Rectal smooth muscle tissue (tissue), 1 donor: ENCODE data around the gene POM121L12.

Experiments used
- H3K27ac ChIP-seq: one replicate; pipeline ENCODE4 v1.7.0; 2013; ENCODE audit warnings: low read depth, low read length, inconsistent platforms
- H3K27me3 ChIP-seq: one replicate; pipeline ENCODE4 v1.7.0; 2013; ENCODE audit warnings: low read length; ENCODE audit not compliant: control insufficient read depth, insufficient read depth
- H3K36me3 ChIP-seq: one replicate; pipeline ENCODE4 v1.7.0; 2013; ENCODE audit warnings: low read length; ENCODE audit not compliant: control insufficient read depth, insufficient read depth
- H3K4me1 ChIP-seq: one replicate; pipeline ENCODE4 v1.7.0; 2013; ENCODE audit warnings: low read length; ENCODE audit not compliant: control insufficient read depth, insufficient read depth
- H3K4me3 ChIP-seq: one replicate; pipeline ENCODE4 v1.7.0; 2013; ENCODE audit warnings: low read length
- H3K9ac ChIP-seq: one replicate; pipeline ENCODE4 v1.7.0; 2013; ENCODE audit warnings: low read length

POM121L12 gene

DNA sequence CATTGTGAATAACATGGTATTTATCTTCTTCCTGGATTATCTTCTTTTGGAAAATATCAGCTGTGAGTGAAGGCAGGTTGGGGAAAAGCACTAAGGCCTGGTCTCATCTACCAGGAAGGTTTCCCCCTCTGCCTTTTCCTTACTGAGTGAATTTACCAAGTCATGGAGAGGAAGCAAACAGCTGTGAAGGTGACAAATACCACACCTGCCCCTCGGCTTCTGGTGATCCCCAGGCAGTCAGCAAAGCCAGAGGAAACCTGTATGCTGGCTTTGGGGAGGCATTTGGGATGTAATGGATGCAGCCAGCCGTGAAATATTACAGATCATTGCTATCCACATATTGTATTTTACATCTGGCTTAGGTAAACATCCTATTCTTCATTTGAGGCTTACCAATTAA is 24.2 kb downstream of the POM121L12 start:
- no peak overlapping the region for H3K9ac ChIP-seq
- H3K36me3 ChIP-seq = no peaks in the 10 kb centered on the region
- no peak overlapping the region for H3K27ac ChIP-seq
- H3K4me1 ChIP-seq = no peaks in the 10 kb centered on the region
- no peaks in the 10 kb centered on the region for H3K27me3 ChIP-seq
- no peak overlapping the region for H3K4me3 ChIP-seq

DNA sequence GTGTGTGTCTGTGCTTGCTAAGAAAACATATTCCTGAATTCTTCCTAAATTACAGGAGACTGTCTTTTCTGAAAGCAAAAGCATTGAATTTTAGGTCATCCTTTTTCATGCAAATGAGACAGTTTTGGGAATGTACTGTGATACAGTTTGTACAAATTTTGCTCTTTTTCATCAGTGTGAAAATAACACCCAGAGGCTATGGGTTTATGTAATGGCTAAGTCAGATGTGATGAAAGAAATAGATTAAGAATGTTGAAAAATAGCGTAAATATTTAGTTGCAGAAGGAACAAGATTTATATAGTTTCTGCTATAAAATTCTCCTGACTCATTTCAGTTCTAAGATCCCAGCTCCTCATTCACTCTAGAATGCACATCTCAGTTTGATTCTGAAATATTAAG is 24.6 kb downstream of the POM121L12 start:
- Histone ChIP-seq H3K36me3 (no peaks in the 10 kb centered on the region), H3K27me3 (no peaks in the 10 kb centered on the region), H3K4me3 (no peak overlapping the region), H3K4me1 (no peaks in the 10 kb centered on the region), H3K27ac (no peak overlapping the region), H3K9ac (no peak overlapping the region)

DNA sequence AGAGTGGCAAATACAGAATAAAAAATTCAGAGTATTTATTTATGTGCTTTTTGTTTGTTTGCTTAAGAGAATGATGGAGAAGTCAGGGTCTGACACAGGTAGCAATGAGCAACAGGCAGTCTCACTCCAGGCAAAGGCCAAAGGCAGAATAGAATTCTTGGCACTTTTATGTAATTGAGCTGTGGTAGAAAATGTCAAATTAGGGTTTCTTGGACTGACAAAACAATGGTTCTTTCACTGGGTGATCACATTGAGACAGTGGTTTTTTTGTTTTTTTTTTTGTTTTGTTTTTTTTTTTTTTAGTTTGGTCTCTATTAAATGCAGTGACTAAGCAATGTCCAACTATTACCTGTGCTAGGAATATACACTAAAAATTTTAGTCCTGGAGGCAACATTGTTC is 27.4 kb downstream of the POM121L12 start:
- Histone ChIP-seq H3K4me1 (no peaks in the 10 kb centered on the region), H3K27ac (no peak overlapping the region), H3K27me3 (no peaks in the 10 kb centered on the region), H3K4me3 (no peak overlapping the region), H3K36me3 (no peaks in the 10 kb centered on the region), H3K9ac (no peak overlapping the region)

DNA sequence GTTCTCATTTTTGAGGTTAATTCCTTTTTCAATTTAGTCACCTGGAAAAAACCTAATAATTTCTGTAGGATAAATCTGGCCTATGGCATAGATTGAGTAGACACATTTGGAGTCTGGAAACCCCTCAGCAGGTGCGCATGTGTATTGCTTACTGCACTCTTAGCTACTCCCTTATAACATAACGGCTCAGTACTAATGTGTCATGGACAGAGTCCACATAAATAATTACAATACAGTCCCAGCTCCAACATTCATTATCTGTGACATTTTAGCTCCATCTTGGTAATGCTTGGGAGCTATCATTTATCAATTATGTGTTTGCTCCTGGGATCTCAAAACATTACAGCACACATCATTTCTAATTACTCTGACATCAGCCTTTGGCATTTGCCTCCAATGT is 33.2 kb downstream of the POM121L12 start:
- no peak overlapping the region for H3K9ac ChIP-seq
- H3K27me3 ChIP-seq = no peaks in the 10 kb centered on the region
- H3K4me3 ChIP-seq = no peak overlapping the region
- no peak overlapping the region for H3K27ac ChIP-seq
- no peaks in the 10 kb centered on the region for H3K36me3 ChIP-seq
- no peaks in the 10 kb centered on the region for H3K4me1 ChIP-seq

DNA sequence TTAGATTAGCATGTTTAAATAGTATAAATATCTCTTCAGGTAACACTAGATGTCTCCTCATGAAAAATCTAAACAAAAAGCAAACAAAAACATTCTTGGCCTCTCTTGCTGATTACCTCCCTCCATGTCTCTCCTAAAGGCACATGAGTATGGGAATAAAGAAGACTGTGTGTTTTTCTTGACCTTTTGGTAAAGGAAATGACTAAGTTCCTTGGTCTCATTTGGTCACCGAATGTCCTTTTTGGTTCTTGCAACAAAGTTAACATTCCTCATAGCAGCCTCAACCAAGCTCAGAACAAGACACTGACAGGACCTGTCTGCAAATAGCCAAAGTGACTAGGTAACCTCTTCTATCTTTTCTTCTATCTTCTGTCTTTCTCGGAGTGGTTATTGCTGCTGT is 35.5 kb downstream of the POM121L12 start:
- Histone ChIP-seq H3K4me3 (no peak overlapping the region), H3K9ac (no peak overlapping the region), H3K27me3 (no peaks in the 10 kb centered on the region), H3K36me3 (no peaks in the 10 kb centered on the region), H3K4me1 (no peaks in the 10 kb centered on the region), H3K27ac (no peak overlapping the region)
